Renal cortex interstitium (tissue), 11 donors: ENCODE measurements around the gene OSR1. TPM values are rescaled to one million over a fixed set of nuclear protein-coding genes. Genes with fewer than 3 reads are reported as not detected.

Source experiments
- DNase-seq, 11 donors: peaks; one replicate each; pipeline ENCODE4 v3.0.0-alpha.2; 2013; ENCODE audit warnings: low read depth in 9 of 11, low spot score in 4 of 11; ENCODE audit errors: extremely low read depth in 1 of 11
- polyA plus RNA-seq, 3 donors: library from polyadenylated mRNA; unstranded; fragments of 120-200 nt; gene quantifications; one replicate each; pipeline ENCODE4 v1.2.1, GENCODE V29; 2013; ENCODE audit not compliant: insufficient read length in 3 of 3

Gene OSR1
- polyA plus RNA-seq, 3 donors: 6.7 to 10.6 (median 7.1) TPM

DNA sequence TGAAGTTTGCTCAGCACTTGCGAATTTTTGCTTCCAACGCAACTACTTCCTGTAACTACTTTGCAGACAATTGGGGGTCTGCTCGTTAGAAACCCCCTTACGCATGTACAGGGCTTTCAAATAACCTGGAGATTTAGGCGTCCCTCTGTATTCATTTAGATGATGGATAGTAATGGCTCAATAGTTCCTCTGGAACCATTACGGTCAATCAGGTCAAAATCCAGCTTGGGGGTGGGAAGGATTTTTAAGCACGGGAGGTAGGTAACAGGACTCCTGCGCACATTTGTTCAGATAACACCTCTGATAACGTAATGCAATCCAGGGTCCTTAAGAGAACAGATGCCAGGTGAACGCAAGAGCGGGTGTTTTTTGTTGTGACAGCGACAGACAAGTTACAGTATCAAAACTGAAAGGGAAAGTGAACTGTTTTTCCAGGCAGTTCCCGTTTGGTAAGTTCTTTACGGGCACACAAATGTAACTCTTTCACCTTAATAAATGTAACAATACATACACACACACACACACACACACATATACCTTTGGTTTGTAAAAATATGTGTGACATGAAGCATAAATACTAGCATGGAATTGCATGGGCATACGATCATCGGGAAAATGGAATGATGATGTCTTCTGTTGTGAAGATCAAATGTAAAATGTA lies 3.8 kb upstream of the OSR1 start:
- peak in 1 of 11 donors; percentile 48 for DNase-seq

DNA sequence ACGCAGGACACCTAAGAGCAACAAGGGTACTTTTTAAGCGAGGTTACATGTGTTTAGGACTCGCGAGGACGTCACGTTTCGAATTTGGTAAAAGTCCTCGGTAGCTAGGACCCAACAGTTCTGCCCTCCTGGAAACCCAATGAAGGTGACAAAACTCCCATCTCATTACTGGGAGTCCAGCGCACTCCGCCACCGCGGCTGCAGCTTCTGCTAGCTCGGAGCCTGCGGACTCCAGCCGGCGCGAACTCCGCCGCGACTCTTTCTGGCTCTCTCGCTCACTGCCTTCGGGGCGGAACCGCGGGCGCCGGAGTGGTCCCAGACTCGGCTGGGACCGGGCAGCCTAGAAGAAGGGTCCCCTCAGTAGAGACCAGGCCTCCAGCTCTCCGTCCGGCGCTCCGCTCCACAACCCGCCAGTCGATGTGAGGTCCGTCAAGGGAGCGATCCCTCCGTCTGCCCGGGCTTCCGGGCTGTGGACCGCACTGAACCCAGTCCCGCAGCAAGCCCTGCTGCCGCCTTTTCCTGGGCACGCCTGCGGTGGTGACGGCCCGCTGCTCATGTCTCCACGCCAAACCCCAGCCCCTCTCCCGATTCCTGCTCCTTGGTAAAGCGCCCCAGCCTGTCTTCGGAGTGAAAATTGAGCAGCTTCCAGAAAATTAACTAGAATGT lies 3.0 kb upstream of the OSR1 start:
- no peak for DNase-seq

DNA sequence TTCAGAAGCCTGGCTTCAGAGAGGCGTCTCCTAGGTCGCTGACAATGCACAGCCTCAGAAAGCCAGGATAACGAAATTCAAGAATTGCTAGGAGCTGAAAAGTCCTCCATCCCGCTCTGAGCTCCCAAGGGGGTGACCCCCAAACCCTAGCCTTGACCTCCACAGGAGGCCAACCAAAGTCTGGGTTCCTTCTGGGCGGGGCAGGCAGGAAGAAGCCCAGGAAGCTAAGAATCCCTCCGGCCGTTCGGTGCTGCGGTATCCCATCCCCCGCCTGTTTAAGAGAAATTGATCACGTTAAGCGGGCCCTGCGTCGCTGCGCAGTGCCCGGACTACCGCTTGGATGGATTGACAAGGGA lies 2.5 kb upstream of the OSR1 start:
- DNase-seq: no peak

DNA sequence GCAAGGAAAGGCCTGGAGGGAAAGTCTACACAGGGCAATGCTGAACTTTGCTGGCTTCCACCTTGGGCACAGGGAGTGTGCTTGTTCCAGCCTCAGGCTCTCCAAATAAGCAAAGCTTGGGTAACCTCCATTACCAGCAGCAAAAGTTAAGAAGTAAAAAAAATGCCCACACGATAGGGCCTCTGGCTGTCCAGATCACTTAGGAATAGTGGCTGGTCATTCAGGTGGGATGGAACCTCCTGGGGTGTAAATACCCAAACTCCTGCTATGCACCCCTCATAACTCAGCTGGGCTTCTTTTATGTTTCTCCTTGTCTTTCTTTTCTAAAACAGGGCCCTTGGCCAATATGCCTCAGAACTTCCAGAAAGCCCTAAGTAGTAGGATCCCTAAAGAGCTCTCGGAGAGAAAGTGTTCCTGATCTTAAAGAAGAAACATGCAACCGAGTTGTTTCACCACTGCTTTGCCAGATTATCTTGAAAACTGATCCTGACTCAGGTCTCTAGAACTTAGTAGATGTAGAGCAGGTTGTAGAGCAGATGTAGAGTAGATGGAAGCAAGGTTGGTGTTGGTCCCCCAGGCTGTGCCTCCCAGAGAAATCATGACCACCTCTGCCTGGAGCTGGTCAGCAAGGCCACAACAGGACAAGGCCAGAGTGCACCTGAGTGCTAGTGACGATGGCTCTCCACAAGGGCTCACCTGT lies 2.0 kb upstream of the OSR1 start:
- no peak for DNase-seq

DNA sequence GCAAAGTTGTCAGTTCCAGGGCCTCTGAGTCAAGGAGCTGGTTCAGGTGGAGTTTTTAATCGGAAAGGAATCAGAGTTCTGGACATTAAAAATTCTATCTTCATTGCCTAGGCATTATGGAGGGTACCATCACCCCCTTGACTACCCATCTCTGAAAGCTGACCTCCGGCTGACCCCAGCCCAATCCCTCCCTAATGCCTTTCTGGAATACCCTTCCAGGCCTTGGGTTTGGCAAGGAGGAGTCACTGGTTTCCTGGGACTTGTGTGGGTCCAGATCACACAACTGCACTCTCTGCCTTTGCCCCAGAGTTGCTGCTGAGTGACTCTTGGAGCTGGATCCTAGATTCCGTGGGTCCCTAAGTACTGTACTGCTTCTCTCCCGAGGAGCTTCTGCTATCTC lies 1.0 kb upstream of the OSR1 start:
- no peak for DNase-seq

DNA sequence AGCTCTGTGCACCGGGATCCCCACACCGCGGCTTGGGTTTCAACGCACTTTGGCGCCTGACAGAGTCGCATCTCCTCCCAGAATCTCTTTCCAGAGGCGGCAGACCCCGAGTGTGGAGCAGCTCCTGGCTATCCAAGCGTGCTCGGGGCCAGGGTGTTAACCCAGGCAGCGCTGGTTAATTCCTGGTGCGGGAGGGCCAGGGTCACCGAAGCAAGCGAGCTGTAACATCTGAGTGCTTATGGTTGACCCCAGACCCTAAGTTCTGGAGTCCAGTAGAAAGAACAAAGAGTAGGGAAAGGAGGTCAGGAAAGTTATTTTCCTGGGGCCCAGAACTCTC lies 566 bp upstream of the OSR1 start:
- DNase-seq: no peak

DNA sequence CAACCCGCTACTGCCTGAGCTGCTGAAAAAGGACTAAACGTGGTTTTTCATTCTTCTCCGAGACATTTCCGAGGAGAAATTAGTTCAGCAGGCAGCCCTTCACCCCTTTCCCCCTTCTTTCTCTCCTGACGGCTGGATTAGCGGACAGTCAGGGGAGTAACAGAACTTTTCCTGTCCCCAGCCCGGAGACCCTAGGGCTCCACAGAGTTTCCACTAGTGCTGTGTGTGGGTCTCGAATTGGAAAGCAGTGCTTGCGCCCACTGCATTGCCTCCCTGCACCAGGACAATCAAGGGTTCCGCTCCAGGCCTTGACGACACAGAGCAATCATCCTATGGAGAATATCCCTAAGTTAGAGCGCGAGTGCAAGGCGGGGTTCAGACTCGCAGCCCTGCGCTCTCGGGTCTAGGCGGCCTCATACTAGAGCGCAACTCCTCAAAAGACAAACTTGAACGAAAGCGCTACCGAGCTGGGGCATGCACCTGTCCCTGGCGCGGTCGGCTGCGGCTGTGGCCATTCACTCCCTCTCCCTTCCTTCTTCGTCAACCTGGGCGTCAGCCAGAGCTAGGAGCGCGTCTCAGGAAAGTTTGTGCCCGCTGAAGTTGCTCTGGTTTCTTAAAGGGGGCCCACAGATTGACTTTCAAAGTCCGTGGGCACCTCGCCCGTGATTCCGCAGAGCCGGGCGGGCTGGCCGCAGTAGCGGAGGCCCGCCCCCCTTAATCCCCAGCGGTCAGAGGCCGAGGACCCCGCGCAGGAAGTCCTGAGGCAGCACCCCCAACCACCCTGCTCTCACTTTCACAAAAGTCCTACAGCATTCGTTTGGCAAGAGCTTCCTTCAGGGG lies 801 bp downstream of the OSR1 start:
- DNase-seq: no peak

DNA sequence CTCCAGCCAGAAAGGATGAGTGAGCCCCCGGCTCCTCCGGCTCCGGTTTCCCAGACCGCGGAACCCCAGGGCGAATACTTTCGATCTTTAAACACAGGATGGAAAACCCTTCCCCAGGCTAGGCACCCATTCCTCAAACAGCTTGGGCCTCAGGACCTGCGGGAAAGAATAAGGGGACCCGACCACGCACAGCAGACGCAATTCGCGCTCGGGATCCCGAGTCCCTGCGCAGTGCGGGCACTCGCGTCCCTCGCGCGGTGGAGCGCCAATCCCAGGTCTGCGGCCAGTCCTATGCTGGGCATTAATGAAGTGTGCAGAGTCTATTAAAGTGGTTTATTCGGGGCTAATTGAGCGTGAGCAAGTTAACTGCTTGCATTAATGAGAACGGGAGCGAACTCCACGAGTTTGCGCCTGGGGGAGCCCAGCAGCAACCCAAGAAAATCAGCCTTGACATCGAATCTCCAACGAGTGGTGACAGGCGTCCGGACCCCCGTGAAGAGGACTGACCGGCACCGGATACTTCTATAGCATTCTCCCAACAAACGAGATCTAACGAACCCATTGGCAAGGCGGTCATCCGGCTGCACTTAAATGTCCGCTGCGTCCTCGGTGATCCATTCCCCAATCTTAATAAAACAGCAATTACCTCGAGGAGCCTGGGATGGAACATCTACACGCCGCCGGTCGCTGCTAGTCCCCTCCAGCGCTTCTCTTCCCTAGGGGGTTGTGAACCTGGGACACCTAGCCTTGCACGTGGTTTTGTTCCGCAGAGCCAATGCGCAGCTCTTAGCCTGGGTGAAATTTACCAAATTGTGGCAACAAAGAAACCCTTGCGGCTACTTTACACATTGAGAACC lies 1.6 kb downstream of the OSR1 start:
- DNase-seq: peak in 1 of 11 donors; percentile 21

DNA sequence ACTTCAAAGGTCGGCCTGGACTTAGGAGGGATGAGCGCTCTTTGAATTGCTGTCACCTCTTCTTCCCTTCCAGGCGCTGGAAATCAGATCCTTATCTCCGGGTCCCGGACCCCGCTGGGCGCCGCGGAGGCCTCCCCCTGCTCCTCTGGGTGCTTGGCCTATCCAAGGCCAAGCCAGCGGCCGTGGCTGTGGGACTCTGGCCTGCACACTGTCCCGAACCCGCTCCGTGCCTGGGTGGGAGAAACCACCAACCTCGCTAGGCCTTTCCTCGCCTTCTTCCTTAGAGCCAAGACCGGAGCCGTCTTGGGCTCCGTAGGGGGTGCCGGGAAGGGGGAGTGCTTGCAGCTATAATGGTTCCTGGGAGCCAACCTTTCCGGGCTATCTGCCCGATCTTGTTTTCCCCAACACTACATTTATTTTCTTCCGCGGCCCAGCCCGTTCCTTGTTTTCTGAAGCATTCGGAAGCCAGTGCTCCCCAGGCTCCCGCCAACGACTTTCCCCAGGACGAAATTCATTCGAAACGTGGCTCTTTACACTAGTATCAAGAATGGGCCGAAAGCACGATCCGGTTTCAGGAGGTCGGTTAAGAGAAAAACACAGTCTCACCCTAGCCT lies 2.4 kb downstream of the OSR1 start:
- no peak for DNase-seq

DNA sequence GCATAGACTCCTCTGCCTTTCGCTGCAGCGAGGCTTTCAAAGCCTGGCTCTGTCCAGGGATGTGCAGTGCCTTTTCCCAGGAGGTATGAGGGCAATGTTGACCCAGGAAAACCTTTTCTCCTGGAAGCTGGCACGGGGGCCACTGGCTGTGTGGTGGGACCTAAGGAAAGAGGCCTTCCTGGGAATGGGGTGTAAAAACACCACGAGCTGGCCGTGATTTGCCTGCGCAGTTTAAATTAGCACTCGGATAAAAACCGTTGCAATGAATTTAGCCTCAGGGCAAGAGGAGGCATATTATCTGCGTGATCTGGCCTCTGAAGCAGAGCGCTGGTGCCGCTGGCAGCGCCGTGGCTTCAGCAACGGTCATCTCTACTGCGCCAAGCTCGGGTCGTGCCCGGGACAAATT lies 3.0 kb downstream of the OSR1 start:
- DNase-seq: no peak

DNA sequence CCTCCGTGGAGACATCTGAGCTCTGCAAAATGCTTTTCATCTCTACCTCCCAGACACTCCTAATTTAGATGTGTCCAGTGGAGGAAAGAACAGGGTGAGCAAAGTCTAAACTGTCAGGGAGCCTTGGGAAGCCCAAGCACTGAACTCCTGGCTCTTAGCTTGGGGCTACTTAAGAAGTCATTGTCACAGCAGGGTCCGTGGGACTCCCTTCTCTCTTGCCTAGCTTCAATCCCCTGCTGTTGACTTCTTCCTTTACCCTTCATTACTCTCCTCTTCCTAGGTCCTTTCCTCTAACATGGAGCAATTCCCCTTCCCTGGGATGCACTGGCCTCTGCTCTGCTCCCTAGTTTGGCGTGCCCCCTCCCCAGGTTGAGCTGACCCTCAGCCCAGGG lies 3.4 kb downstream of the OSR1 start:
- DNase-seq: no peak

DNA sequence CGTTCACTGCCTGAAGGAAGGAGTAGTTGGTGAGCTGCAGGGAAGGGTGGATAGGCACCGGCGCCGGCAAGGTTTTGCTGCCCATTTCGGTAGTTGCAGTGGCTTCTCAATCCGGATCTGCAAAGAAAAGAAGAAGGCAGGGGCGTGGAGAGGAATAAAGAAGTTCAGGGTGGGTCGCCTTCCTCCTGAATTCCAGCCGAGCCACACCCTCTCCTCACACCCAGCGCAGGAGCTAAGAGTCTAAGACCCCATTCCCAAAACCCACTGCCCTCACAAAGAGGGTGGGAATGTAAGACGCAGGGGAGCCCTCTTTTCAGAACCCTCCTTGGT lies 4.7 kb downstream of the OSR1 start:
- DNase-seq: no peak

DNA sequence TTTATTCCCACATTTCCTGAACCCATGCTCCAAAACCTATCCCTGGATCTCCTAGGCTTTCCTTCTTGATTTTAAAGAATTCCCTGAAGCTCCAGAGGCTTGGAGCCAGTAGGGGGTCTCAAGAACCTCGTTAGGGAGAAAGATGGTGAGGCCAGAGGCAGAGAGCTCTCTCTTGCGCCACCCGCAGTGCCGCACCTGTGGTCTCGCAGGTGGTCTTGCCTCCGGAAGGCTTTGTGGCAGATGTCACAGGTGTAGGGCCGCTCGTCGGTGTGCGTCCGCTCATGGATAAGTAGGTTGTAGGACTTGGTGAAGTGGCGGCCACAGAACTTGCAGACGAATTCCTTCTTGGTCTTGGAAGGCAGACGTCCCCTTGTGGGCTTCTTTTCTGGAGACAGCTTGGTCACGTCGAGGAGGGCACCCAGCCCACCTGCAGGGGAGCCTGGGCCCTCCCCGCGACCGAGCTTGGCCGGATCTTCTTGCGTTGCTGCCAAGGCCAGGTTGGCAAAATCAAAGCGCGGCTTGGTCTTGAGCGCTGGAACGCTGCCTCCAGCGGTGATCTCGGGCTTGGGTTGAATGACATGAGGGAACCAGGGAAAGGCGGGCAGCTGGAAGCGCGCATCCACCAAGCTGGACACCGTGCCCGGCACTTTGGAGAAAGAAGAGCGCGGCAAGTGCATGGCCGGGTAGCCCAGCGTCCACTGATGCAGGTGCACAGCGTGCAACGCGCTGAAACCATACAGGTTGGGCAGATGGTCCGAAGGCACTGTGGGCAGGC lies 5.3 kb downstream of the OSR1 start:
- DNase-seq: no peak

DNA sequence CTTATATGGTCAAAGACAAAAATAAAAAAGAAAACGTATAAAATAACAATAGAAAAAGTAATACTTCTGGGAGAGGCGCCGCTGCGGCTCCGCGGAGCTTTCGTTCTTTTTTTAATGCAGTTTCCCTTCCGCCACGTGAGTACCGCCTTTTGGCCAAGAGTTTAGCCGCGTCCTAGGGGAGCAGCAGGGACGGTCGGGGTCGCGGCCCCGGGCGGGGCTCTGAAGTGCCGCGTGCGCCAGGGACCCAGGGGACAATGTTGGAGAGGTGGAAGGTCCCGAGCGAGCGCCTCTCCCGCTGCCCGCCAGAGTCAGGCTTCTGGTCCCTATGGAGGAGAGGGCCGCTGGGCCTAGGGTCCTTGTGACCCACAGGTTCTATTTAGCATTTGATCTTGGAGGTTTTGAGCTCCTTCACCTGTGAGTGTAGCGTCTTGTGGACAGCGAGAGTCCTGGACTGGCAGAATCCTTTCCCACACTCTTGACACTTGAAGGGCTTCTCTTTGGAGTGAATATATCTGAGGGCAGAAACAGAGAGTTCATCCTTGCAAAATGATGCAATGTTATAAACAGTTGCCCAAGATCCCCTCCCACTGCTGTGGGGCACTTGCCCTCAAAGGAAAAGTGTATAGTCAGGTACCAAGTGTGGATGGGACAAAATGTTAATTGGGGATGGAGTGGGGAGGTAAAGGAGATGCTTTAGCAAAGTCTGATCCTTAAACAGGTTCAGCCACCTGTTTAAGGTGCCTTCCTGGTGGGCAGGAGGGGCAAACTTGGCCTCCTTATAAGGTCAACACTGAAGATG lies 6.3 kb downstream of the OSR1 start:
- DNase-seq: no peak

DNA sequence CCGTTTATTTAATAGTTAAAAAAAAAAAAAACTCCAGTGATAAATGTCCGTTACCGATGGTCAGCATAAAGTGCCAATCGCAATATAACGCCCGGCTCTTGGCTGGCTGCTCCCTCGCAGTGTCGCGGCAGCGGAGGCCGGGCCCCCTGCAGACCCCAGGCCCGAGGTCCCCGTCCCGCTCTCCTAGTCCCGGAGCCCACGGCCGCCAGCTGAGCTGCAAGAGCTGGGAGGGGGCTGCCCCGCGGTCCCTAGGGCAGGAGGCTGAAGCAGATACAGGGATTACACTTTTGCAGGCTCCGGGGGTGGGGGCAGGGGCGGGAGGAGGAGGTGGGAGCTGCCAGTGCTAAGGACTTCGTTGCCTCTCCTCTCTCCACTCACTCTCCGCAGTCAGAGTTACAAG lies 6.9 kb downstream of the OSR1 start:
- DNase-seq: no peak

DNA sequence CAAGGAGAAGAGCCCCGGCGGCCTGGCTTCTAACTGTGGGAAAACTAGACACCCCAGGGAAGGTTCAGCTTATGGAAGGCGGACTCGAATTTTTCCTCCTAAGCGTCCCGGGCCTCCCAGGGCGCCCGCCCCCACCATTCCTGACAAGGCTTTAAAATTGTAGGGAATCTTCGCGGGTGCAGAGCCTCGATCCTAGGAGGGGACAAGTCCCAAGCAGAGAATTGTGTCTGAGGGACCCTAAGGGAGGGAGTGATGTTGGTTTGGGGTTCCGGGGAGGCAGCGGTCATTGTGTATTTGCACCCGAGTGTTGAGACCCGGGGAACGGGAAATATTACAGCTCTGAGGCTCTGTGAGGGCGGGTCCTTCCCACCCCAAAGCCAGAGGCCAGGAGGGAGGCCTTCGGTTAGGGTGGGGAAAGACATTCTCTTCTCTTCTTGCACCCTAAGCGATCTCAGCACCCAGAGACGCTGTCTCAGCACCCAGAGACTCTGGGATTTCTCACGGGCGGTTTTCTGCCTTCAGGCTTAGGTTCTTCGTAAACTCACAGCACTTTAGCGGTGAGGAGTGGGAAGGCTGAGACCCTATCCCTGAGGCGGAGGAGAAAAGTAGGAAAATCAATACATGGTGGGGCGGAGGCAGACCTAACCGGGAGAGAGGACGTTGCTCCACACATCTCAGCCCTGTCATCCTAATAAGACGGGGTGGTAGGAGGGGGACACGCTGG lies 7.6 kb downstream of the OSR1 start:
- no peak for DNase-seq
